ENCODE results near the gene ARHGAP6.

Gene ARHGAP6

DNA sequence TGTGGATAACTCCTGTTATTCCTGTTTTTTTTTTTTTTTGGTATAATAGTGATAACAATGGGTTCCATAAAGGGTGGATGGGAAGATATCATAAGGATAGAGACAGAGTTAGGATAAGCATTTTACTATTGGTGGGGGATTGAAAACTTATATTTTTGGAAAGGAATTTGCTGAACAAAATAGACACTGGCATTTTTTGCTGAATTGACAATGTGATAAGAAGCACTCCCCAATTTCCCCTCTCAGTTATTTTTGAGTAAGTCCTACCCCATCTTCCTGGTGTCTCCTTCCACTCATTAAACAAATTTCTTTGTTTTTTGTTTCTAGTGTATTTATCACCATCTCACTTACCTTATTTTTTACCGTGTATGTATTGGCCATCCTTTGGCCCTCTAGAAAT, 316.7 kb downstream of the ARHGAP6 start:
- TF ChIP-seq, protein P1, sequence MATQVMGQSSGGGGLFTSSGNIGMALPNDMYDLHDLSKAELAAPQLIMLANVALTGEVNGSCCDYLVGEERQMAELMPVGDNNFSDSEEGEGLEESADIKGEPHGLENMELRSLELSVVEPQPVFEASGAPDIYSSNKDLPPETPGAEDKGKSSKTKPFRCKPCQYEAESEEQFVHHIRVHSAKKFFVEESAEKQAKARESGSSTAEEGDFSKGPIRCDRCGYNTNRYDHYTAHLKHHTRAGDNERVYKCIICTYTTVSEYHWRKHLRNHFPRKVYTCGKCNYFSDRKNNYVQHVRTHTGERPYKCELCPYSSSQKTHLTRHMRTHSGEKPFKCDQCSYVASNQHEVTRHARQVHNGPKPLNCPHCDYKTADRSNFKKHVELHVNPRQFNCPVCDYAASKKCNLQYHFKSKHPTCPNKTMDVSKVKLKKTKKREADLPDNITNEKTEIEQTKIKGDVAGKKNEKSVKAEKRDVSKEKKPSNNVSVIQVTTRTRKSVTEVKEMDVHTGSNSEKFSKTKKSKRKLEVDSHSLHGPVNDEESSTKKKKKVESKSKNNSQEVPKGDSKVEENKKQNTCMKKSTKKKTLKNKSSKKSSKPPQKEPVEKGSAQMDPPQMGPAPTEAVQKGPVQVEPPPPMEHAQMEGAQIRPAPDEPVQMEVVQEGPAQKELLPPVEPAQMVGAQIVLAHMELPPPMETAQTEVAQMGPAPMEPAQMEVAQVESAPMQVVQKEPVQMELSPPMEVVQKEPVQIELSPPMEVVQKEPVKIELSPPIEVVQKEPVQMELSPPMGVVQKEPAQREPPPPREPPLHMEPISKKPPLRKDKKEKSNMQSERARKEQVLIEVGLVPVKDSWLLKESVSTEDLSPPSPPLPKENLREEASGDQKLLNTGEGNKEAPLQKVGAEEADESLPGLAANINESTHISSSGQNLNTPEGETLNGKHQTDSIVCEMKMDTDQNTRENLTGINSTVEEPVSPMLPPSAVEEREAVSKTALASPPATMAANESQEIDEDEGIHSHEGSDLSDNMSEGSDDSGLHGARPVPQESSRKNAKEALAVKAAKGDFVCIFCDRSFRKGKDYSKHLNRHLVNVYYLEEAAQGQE (IDR thresholded peaks at IDR 0.05; ENCODE audit: insufficient replicate concordance, low read depth) = no peak
- TF ChIP-seq SPI1 (IDR thresholded peaks at IDR 0.05; ENCODE audit: borderline replicate concordance, low read depth) (no peak), GABPA (IDR thresholded peaks at IDR 0.05; ENCODE audit: low read depth) (no peak), POLR2AphosphoS5 (IDR thresholded peaks at IDR 0.05; ENCODE audit: low read depth) (no peak)
- TF ChIP-seq, protein P2, sequence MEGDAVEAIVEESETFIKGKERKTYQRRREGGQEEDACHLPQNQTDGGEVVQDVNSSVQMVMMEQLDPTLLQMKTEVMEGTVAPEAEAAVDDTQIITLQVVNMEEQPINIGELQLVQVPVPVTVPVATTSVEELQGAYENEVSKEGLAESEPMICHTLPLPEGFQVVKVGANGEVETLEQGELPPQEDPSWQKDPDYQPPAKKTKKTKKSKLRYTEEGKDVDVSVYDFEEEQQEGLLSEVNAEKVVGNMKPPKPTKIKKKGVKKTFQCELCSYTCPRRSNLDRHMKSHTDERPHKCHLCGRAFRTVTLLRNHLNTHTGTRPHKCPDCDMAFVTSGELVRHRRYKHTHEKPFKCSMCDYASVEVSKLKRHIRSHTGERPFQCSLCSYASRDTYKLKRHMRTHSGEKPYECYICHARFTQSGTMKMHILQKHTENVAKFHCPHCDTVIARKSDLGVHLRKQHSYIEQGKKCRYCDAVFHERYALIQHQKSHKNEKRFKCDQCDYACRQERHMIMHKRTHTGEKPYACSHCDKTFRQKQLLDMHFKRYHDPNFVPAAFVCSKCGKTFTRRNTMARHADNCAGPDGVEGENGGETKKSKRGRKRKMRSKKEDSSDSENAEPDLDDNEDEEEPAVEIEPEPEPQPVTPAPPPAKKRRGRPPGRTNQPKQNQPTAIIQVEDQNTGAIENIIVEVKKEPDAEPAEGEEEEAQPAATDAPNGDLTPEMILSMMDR (IDR thresholded peaks at IDR 0.05; ENCODE audit: insufficient read depth, low read length) = no peak
- no peak for DNase-seq (ENCODE audit: low read depth in 1 of 2, low spot score in 1 of 2)
- Histone ChIP-seq H3K27me3 (ENCODE audit: insufficient read depth, poor library complexity, severe bottlenecking) (no peaks in the 10 kb centered on the region), H3K27ac (replicated peaks) (no peak overlapping the region), H3K4me3 (replicated peaks; ENCODE audit: insufficient read depth, low read length) (no peak overlapping the region)

DNA sequence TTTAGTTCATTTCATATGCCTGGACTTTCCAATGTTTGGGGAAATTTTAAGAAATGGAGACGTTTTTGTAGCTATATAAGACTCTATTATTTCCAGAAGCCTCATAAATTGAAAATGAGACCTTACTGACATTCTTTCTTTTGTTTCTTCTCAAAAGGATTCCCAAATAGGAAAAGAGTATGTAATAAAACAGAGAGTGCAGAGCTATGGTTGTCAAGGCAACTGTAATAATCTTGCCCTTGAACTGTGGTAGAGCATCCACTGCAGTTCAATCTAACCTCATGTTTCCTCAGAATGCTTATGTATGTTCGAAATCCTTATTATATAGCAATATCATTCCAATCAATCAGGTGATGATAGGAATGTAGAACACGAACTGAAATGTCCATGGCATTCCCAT, 318.4 kb downstream of the ARHGAP6 start:
- H3K27me3 ChIP-seq (ENCODE audit: insufficient read depth, poor library complexity, severe bottlenecking) = no peaks in the 10 kb centered on the region
- H3K4me3 ChIP-seq (replicated peaks; ENCODE audit: insufficient read depth, low read length) = no peak overlapping the region
- DNase-seq (ENCODE audit: low read depth in 1 of 2, low spot score in 1 of 2) = no peak
- no peak for TF ChIP-seq POLR2AphosphoS5 (IDR thresholded peaks at IDR 0.05; ENCODE audit: low read depth)
- TF ChIP-seq, protein P2 (IDR thresholded peaks at IDR 0.05; ENCODE audit: insufficient read depth, low read length) = no peak
- TF ChIP-seq, protein P1 (IDR thresholded peaks at IDR 0.05; ENCODE audit: insufficient replicate concordance, low read depth) = no peak
- no peak overlapping the region for H3K27ac ChIP-seq (replicated peaks)

DNA sequence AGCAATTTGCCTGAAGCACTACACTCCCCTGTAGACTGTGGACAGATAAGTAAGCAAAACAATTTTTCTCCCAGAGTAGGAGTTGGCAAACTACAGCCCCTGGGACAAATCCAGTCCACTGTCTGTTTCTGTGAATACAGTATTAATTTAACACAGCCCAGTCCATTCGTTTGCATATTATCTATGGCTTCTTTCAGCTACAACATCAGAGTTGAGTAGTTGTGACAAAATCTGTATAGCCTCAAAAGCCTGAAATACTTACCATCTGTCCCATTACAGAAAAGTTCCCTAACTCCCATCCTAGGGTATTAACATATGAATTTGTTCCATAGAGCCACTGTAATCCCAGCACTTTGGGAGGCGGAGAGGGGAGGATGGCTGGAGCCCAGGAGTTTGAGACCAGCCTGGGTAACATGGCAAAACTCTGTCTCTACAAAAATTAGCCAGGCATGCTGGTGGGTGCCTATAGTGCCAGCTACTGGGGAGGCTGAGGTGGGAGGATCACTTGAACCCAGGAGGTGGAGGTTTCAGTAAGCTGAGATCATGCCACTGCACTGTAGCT, 319.5 kb downstream of the ARHGAP6 start:
- H3K27me3 ChIP-seq (ENCODE audit: insufficient read depth, poor library complexity, severe bottlenecking) = no peaks in the 10 kb centered on the region
- TF ChIP-seq, protein P2 (IDR thresholded peaks at IDR 0.05; ENCODE audit: insufficient read depth, low read length) = no peak
- TF ChIP-seq GABPA (IDR thresholded peaks at IDR 0.05; ENCODE audit: low read depth) (no peak), POLR2AphosphoS5 (IDR thresholded peaks at IDR 0.05; ENCODE audit: low read depth) (no peak), SPI1 (IDR thresholded peaks at IDR 0.05; ENCODE audit: borderline replicate concordance, low read depth) (no peak)
- TF ChIP-seq, protein P1 (IDR thresholded peaks at IDR 0.05; ENCODE audit: insufficient replicate concordance, low read depth) = no peak
- H3K27ac ChIP-seq (replicated peaks) = no peak overlapping the region
- no peak for DNase-seq (ENCODE audit: low read depth in 1 of 2, low spot score in 1 of 2)
- no peak overlapping the region for H3K4me3 ChIP-seq (replicated peaks; ENCODE audit: insufficient read depth, low read length)

Data from HL-60 (cell line).